Stimulated activated CD4-positive, alpha-beta T cell treated with anti-CD3 and anti-CD28 coated beads, Interleukin-15, amount 100 ng/mL, for 48 hours (primary cell): ENCODE measurements around the gene EEPD1.
"Not testable (repeated sequence)": the region's sequence is repeated elsewhere in the genome, so short reads cannot be mapped to it uniquely, and the experiment has no call there.

ENCODE experiments used
- DNase-seq, 2 donors: peaks; one replicate each; pipeline ENCODE4 v3.0.0-alpha.2; 2020; ENCODE audit warnings: low read depth in 2 of 2

Gene EEPD1

DNA sequence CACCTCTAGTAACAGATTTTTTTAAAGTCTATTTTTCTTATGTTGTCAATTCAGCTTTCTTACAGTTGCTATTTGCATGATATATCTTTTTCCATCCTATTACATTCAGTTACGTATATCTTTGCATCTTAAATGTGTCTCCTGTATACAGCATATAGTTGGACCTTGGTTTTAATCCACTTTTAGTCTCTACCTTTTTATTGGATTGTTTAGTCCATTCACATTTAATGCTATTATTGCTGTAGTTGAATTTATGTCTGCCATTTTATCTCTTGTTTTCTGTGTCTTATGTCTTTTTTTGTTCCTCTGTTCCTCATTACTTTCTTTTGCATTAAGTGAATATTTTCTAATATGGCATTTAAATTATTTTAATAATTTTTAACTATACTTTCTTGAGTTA lies 100.6 kb downstream of the EEPD1 start:
- DNase-seq, result no peak

DNA sequence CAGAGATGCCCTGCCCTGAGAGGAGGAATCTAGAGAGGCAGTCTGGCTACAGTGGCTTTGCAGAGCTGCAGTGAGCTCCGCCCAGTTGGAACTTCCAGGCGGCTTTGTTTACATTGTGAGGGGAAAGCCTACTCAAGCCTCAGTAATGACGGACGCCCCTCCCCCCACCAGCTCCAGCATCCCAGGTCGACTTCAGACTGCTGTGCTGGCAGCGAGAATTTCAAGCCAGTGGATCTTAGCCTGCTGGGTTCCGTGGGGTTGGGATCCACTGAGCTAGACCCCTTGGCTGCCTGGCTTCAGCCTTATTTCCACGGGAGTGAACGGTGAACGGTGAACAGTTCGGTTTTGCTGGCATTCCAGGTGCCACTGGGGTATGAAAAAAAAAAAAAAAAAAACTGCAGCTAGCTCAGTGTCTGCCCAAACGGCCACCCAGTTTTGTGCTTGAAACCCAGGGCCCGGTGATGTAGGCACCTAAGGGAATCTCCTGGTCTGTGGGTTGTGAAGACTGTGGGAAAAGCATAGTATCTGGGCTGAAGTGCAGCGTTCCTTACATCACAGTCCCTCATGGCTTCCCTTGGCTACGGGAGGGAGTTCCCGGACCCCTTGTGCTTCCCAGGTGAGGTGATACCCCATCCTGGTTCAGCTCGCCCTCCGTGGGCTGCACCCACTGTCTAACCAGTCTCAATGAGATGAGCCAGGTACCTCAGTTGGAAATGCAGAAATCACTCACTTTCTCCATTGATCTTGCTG lies 105.6 kb downstream of the EEPD1 start:
- not testable (repeated sequence) for DNase-seq

DNA sequence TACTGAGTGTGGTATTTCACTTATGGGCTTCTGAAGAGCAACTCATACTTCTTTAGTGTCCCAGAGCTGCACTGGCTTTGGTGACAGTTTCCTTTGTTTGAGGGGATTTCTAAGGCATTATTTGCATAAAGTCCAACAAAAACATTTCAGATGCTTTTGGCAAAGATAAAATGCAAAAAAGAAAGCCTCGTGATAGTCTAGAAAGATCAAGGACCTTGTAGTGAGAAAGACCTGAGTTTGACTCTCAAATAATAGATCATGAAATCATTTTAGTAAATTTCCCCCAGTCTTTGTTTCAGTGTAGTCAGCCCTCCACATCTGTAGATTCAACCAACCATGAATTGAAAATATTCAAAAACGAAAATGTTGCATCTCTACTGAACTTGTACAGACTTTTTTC lies 107.4 kb downstream of the EEPD1 start:
- no peak for DNase-seq

DNA sequence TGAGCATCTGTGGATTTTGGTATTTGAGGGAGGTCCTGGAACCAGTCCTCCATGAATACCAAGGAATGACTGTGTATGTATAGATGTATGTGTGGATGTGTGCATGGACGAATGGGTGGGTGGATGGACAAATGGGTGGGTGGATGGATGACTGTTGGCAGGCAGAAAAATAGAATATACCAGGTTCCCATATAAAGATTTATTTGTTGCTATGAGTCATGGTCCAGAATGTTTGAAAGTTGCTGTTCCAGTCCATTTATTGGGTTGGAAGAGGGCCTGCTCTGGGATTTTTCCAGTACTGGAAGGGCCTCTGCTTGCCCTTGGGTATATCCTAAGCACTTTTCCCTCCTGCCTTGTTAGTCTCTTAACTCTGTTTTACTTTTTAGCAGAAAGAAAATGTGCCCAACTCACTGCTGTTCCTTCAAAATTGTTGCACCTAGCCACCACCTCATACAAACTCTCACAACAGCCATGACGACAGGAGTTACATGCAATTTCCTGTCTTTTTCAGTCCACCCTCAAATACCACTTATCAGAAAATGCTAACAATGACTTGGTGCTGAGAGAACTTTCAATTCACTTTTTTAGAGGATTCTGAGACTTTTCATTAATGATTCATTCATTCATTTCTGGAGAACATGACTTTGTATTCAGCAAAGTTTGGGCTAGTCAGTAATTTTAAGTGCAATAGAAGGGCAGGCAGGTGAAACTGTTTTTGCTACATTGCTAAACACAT lies 108.1 kb downstream of the EEPD1 start:
- DNase-seq, result no peak

DNA sequence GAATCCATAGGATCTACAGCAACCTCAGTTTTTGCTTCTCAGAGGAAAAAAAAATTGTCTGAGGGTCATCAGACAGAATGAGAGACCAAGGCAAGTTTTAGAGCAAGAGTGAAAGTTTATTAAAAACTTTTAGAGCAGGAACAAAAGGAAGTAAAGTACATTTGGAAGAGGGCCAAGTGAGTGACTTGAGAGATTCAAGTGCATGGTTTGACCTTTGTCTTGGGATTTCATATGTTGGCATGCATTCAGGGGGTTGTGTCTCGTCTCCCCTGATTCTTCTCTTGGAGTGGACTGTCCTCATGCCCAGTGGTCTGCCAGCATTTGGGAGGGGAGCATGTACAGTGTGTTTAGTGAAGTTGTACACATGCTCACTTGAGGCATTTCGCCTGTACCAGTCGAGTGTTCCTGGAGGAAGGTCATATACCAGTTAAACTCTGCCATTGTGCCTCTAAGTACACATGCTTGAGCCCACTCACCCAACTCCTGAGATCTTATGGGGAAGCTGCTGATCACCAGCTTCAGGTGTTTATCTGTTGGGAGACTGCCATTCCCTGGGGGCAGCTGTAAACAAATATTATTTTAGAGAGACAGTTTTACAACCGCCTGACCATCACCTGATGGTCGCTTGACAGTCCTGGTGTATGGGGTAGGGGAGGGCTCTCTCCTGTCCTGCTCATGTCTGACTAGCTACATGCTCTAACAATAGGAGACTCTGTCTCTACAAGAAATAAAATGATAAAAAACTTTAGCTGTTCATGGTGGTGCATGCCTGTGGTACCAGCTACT lies 109.4 kb downstream of the EEPD1 start:
- no peak for DNase-seq

DNA sequence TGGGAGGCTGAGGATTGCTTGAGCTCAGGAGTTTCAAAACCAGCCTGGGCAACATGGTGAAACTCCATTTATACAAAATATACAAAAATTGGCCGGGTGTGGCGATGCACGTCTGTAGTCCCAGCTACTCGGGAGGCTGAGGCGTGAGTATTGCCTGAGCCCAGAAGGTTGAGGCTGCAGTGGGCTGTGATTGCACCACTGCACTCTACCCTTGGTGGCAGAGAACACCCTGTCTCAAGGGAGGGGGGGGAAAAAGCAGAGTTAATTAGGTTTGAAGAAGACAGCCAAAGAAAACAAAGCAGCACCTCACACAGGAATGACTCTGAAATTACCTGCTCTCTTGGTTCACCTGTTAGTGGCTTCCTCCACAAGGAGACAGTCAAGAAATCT lies 110.0 kb downstream of the EEPD1 start:
- DNase-seq, result no peak

DNA sequence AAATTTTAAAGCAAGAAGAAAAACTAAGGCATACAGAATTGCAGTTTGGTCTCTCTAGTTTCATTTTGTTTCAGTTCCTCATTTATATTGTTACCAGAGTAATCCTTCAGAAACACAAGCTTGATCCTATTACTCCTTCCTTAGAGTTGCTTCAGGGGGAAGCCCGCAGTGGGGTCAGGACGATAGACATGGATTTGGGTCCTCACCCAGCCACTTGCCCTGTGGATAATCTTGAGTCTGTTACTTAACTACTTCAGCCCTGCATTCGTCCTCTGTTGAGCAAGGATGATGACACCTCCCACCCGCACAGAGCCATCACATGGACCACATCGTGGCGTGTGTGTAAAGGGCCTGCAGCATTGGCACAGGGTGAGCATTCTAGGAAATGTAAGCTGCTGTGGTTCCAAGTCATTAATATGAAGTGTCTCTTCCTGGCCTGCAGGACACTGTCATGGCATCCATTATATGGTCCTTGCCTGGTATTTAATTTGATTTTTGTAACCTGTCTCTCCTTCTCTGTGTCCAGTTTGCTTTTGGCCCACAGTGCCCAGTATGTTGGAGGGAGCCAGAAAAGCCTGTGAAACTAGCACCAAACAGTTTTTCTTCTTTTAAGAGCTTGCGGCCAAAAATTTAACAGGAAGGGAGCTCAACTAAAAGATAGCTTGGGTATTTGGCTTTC lies 111.2 kb downstream of the EEPD1 start:
- DNase-seq, result no peak

DNA sequence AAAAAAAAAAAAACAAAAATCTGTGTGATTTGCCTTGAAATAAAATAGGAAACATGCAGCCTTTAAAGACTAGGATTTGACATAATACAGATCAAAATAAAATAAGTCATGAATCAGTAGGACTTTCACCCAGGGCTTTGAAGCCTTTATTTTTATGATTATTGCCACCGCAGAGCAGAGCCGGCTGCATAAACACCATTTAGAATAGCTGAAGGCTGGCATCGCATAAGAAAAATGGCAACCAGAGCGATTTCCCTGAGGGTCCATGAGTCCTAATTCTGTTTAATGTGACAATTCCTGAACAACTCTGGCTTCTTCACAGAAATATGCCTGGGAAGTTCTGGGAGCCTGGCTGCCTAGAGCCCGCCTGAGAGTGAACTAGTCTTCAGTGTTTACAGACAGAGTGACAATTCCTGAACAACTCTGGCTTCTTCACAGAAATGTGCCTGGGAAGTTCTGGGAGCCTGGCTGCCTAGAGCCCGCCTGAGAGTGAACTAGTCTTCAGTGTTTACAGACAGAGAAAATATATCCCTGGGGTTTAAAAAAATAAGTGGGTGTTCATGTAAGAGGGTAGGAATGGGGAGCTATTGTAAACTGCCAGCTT lies 112.0 kb downstream of the EEPD1 start:
- no peak for DNase-seq

DNA sequence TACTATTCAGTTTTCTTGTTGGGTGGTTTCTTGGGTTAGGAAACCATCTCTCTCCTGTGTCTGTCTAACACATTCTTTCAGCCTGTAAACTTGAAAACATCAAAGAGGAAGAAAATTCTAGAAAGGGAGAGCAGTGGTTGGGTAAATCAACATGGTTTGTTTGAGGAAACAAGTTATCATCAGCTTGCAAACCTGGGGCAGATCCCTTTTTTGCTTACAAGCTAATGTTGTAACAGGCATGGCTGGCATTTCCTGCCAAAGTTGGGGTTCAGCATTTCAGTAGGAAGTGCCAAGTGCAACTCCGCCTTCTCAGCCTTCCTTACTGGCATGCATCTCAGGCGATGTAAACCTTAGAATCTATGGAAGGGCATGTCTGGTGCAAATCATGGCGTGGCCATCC lies 112.6 kb downstream of the EEPD1 start:
- DNase-seq, result no peak

DNA sequence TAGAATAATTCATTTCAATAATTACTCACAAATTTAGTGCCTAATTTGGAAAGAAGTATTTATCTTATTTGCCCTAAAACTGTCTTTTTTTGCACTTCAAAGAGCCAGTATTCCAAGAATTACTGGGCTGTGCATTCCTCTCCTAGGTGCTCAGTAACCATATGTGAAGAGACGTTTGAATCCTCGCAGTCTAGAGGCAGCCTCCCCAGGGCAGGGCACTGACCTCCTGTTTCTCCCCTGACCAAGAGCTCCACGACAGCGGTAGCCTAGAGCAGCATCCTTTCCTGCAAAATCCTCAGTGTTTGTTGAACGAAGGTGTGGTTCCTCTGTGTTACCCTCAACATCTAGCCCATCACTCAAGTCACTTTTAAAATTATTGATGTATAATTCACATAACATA lies 113.1 kb downstream of the EEPD1 start:
- DNase-seq, result no peak

DNA sequence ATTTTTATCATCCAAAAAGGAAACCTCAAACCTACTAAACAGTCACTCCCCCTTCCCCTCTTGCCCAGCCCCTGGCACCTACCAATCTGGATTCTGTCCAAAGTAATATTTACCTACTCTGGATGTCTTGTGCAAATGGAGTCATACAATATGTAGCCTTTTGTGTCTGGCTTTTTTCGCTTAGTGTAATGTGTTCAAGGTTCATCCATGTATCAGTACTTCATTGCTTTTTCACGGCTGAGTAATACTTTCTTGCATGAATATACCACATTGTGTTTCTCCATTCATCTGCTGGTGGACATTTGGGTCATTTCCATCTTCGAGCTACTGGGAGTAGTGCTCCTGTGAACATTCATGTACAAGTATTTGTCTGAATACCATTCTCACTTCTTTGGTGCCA lies 113.6 kb downstream of the EEPD1 start:
- no peak for DNase-seq

DNA sequence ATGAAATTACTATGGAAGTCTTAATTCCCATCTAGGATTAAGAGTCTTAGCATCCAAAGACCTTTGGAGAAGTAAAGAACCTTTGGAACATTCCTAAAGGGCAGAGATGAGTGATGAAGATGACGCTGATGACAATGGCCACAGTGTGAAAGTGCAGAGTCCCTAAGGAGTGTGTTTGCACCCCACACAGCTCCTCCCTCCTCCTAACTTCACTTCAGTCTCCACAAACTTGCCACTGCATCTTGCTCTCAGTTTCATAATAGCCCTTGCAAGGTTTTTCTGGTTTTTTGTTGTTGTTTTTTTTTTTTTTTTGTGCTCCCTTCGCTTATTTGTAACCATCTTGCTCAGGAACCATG lies 119.1 kb downstream of the EEPD1 start:
- DNase-seq, result no peak

DNA sequence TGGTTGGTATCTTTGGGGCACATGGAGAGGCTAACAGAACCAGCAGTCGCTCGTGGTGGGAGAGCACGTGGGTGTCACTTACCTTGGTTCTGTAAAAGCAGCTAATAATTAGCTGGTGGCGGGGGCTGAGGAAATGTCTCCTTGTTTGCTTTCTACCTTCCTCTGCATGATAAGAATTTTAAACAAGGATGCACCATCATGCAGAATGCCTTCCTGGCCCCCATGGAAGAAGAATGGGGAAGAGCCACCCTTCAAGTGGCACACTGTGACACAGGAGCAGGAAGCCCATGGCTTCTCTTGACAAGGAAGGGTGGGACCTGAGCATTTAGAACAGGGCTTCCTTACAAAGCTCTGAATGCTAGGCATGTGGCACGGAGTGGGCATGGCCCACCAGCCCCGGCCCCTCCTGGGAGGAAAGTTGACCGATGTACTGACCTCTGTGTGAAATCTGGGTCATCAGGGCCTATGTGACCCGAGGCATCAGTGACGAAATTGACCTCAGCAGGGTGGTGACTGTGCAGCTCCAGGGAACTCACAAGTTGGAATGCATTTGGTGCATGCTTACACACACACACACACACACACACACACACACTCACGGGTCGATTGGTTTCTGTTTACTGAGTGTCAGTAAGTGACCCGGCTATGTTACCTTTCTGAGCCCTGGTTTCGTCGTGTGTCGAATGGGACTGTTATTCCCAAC lies 119.7 kb downstream of the EEPD1 start:
- DNase-seq, result no peak

DNA sequence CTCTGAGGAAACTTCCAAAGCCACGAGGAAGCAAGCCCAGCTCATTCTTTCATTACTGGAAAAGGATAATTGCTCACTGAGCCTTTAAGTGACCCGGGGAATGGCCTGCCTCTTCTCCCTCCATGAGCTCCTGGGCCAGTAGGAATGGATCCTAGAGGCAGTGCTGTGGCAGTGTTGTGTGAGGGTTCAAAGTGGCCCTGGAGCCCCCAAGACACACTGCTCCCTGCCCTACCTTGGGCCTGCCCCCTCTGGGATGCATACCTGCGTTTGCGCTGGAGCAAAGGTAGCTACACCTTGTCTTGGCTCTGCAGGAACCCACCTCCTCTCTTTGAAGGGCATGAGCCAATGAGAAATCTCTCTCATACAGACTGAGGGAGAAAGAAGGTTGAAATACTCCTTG lies 120.8 kb downstream of the EEPD1 start:
- DNase-seq, result no peak

DNA sequence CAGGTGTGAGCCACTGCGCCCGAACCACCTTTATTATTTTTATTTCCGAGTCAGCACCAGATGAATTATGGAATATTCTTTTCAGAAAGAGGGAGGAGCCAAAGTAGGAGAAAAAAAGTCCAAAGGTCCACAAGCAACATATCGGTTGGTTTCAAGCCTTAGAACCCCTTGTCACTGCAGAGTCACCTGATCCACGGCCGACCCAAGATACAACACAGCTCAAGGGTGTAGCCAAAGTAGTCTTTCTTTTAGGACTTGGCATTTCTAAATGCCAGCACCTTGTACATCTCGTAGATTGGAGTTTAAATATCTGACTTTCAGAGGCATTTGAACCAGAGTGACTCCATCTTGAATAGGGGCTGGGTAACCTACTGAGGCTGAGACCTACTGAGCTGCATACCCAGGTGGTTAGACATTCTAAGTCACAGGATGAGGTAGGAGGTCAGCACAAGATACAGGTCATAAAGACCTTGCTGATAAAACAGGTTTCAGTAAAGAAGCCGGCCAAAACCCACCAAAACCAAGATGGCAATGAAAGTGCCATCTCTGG lies 122.8 kb downstream of the EEPD1 start:
- DNase-seq, result no peak

DNA sequence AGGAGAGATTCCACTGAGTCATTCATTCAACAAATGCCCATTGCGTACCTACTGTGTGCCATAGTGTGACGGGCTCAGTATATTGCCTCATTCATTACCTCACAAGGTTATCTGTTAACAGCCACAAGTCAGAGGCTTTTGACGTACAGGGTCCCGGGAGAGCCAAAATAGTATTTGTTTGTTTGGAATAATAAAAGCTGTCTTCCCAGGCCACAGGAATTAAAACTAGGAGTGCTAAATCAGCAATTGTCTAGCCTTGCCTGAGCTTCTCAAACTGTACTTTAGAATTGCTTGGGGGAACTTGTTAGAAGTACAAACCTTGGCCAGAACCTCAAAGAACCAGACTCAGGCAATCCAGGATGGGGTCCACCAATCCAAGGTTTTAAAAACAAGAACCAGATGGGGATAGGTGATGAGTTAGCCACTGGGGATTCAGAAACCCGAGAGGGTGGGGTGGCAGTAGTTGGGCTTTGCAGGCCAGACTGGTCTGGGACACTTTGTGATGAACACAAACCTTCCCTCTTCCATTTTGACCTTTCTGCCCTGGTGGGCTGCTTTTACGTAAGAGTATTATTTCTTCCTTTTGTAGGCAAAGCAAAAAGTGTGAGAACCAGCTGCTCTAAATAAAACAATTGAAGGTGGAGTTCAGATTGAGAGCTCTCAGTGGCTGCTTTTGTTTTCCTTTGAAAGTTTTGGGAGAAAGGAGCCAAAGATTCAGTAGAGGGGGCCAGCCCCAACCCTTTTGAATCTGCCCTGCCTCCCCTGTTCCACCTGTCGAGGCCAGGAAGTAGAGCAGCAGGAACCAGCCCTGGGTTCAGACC lies 123.6 kb downstream of the EEPD1 start:
- DNase-seq, result no peak

DNA sequence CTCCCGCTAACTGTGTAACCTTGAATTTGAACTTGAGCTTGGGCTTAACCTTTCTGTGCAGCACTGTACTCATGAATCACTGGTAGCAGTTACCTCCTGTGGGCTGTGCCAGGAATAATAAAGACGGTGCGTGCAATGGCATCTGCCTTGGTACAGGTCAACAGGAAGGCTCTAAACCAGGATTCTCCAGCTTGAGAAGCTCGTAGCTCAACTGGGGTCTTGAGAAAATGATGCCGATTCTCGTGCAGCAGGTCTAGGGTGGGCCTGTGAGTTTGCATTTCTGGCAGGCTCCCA lies 124.1 kb downstream of the EEPD1 start:
- no peak for DNase-seq

DNA sequence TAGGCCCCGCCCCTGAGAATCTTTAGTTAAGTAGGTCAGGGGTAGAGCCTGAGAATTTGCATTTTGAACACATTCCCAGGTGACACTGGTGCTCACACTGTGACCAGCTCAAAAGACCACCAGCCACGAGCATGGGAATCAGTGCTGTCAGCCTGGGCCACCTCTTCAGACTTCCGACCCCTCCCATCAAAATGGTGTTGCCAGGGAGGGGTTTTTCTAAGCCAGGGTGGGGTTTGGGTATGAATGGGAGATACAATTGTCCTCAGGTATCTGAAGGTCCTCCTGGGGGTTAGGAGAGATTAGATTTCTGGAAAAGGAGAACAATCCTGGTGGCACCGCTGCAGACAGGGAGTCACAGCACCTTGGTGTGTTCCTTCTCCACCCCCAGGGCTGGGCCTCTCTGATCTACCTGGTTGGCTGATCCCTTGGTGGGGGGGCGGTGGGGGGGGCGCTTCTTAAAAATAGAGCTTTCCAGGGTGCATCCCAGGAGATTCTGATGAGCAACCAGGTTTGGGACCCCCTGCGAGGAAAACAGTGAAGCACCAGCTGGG lies 125.1 kb downstream of the EEPD1 start:
- DNase-seq, result no peak

DNA sequence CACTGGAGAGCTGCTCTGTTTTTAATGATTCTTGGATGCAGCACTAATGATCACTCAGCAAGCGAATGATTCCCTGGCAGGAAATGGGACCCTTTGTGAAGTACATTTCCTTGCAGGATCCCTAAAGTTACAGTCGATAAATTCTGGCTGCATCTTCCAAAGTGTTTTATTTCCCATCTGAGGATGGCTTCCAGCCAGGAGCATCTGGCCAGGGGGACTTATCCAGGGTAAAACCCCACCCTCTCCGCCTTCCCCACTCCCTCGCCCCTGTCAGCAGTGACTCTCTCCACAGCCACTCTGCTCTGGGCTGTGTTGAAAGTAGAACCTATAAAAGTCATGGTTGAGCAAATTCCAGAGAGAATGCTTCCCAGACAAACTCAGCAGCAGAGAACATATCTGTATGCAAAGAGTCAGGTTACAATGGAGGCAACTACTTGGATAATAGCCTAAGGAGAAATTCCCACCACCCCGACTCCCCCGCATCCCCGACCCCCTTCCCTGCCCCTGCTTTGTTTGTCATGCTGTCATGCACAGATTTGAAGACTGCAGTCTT lies 125.6 kb downstream of the EEPD1 start:
- DNase-seq, result no peak
